Activated T-helper 17 cell treated with anti-CD3 and anti-CD28 coated beads, Interleukin-2, amount 50 U/mL, for 72 hours (primary cell): ENCODE measurements around the gene SCRN2. TPM values are rescaled to one million over a fixed set of nuclear protein-coding genes. Genes with fewer than 3 reads are reported as not detected.

ENCODE experiments used
- ATAC-seq: fragments of 150-1000 bp; cut with Tn5 transposase; replicated peaks from 2 replicates; pipeline ENCODE4 v1.10.0; 2021; ENCODE audit warnings: mild to moderate bottlenecking, moderate library complexity
- H3K27ac Mint-ChIP-seq: one replicate; pipeline ENCODE4 v1.8.0; 2022; ENCODE audit warnings: mixed read lengths
- H3K27me3 Mint-ChIP-seq: one replicate; pipeline ENCODE4 v1.8.0; 2022; ENCODE audit warnings: mixed read lengths
- H3K36me3 Mint-ChIP-seq: one replicate; pipeline ENCODE4 v1.8.0; 2022; ENCODE audit warnings: low read depth, mild to moderate bottlenecking, mixed read lengths
- H3K4me1 Mint-ChIP-seq: one replicate; pipeline ENCODE4 v1.8.0; 2022; ENCODE audit warnings: mixed read lengths
- H3K4me3 Mint-ChIP-seq: one replicate; pipeline ENCODE4 v1.8.0; 2022; ENCODE audit warnings: mild to moderate bottlenecking, mixed read lengths
- H3K9me3 Mint-ChIP-seq: one replicate; pipeline ENCODE4 v1.8.0; 2022; ENCODE audit warnings: mixed read lengths
- total RNA-seq, 2 donors: library from RNA; stranded (reverse); gene quantifications; one replicate each; pipeline ENCODE4 v1.2.3, GENCODE V29; 2022

SCRN2 gene
- total RNA-seq = 10 to 100 TPM; 21.2 to 21.8 TPM

GRCh38 chr17:47840742-47841487, at the start of gene SCRN2:
TSS of gene SCRN2 (minus strand) at chr17:47841273. CDS start at chr17:47840843, 430 bp downstream.
- Mint-ChIP-seq H3K4me3 (peak within 1 kb of the TSS; percentile 93), H3K9me3 (no peaks in the 10 kb centered on the region), H3K36me3 (peaks cover 7% of the 10 kb centered on the region), H3K4me1 (peaks cover 13% of the 10 kb centered on the region), H3K27me3 (peaks cover 11% of the 10 kb centered on the region), H3K27ac (peak within 1 kb of the TSS; percentile 94)
- ATAC-seq = peak; percentile 95

- Mint-ChIP-seq H3K4me3 (no peak overlapping the region), H3K27me3 (no peaks in the 10 kb centered on the region), H3K27ac (peak overlapping the region; percentile 13), H3K9me3 (no peaks in the 10 kb centered on the region), H3K36me3 (no peaks in the 10 kb centered on the region), H3K4me1 (peaks cover 8% of the 10 kb centered on the region)
- peak; percentile 99 for ATAC-seq
These were observed 48.9 kb upstream of the SCRN2 start for GRCh38 chr17:47889734-47890529.

- no peak for ATAC-seq
- no peaks in the 10 kb centered on the region for H3K36me3 Mint-ChIP-seq
- peaks cover 4% of the 10 kb centered on the region for H3K4me1 Mint-ChIP-seq
- H3K27ac Mint-ChIP-seq = no peak overlapping the region
- no peaks in the 10 kb centered on the region for H3K9me3 Mint-ChIP-seq
- no peak overlapping the region for H3K4me3 Mint-ChIP-seq
- H3K27me3 Mint-ChIP-seq = no peaks in the 10 kb centered on the region
These were observed 47.2 kb upstream of the SCRN2 start for GRCh38 chr17:47888293-47888692.

- Mint-ChIP-seq H3K36me3 (no peaks in the 10 kb centered on the region), H3K9me3 (no peaks in the 10 kb centered on the region), H3K4me3 (no peak overlapping the region), H3K27ac (no peak overlapping the region), H3K27me3 (no peaks in the 10 kb centered on the region), H3K4me1 (peaks cover 12% of the 10 kb centered on the region)
- no peak for ATAC-seq
These were observed 44.0 kb upstream of the SCRN2 start for GRCh38 chr17:47884905-47885730.

- Mint-ChIP-seq H3K27me3 (no peaks in the 10 kb centered on the region), H3K36me3 (no peaks in the 10 kb centered on the region), H3K9me3 (no peaks in the 10 kb centered on the region), H3K4me1 (peaks cover 12% of the 10 kb centered on the region), H3K4me3 (no peak overlapping the region), H3K27ac (no peak overlapping the region)
- no peak for ATAC-seq
These were observed 43.3 kb upstream of the SCRN2 start for GRCh38 chr17:47884427-47884740.

- Mint-ChIP-seq H3K27me3 (peaks cover 4% of the 10 kb centered on the region), H3K27ac (no peak overlapping the region), H3K4me1 (peaks cover 16% of the 10 kb centered on the region), H3K36me3 (no peaks in the 10 kb centered on the region), H3K4me3 (no peak overlapping the region), H3K9me3 (no peaks in the 10 kb centered on the region)
- no peak for ATAC-seq
These were observed 42.7 kb upstream of the SCRN2 start for GRCh38 chr17:47883589-47884426.

GRCh38 chr17:47882695-47883588, 41.9 kb upstream of the SCRN2 start:
- peaks cover 17% of the 10 kb centered on the region for H3K4me1 Mint-ChIP-seq
- H3K36me3 Mint-ChIP-seq = no peaks in the 10 kb centered on the region
- H3K9me3 Mint-ChIP-seq = no peaks in the 10 kb centered on the region
- ATAC-seq = no peak
- no peak overlapping the region for H3K4me3 Mint-ChIP-seq
- no peak overlapping the region for H3K27ac Mint-ChIP-seq
- peaks cover 9% of the 10 kb centered on the region for H3K27me3 Mint-ChIP-seq

- Mint-ChIP-seq H3K27ac (no peak overlapping the region), H3K9me3 (no peaks in the 10 kb centered on the region), H3K27me3 (peaks cover 13% of the 10 kb centered on the region), H3K4me1 (peaks cover 17% of the 10 kb centered on the region), H3K36me3 (no peaks in the 10 kb centered on the region), H3K4me3 (no peak overlapping the region)
- no peak for ATAC-seq
These were observed 41.2 kb upstream of the SCRN2 start for GRCh38 chr17:47882247-47882646.

- H3K36me3 Mint-ChIP-seq = no peaks in the 10 kb centered on the region
- H3K27ac Mint-ChIP-seq = no peak overlapping the region
- H3K27me3 Mint-ChIP-seq = peaks cover 21% of the 10 kb centered on the region
- no peak for ATAC-seq
- peaks cover 17% of the 10 kb centered on the region for H3K4me1 Mint-ChIP-seq
- H3K4me3 Mint-ChIP-seq = no peak overlapping the region
- no peaks in the 10 kb centered on the region for H3K9me3 Mint-ChIP-seq
These were observed 38.8 kb upstream of the SCRN2 start for GRCh38 chr17:47879776-47880454.

GRCh38 chr17:47879028-47879585, 38.0 kb upstream of the SCRN2 start:
- peak; percentile 95 for ATAC-seq
- H3K4me3 Mint-ChIP-seq = no peak overlapping the region
- peaks cover 17% of the 10 kb centered on the region for H3K4me1 Mint-ChIP-seq
- no peaks in the 10 kb centered on the region for H3K36me3 Mint-ChIP-seq
- no peak overlapping the region for H3K27ac Mint-ChIP-seq
- no peaks in the 10 kb centered on the region for H3K9me3 Mint-ChIP-seq
- H3K27me3 Mint-ChIP-seq = peaks cover 22% of the 10 kb centered on the region

GRCh38 chr17:47878203-47879027, 37.3 kb upstream of the SCRN2 start:
- no peak overlapping the region for H3K27ac Mint-ChIP-seq
- no peak overlapping the region for H3K4me3 Mint-ChIP-seq
- peaks cover 29% of the 10 kb centered on the region for H3K27me3 Mint-ChIP-seq
- no peak for ATAC-seq
- no peaks in the 10 kb centered on the region for H3K9me3 Mint-ChIP-seq
- H3K36me3 Mint-ChIP-seq = no peaks in the 10 kb centered on the region
- H3K4me1 Mint-ChIP-seq = peaks cover 15% of the 10 kb centered on the region
